NT2/D1 (cell line): Measurements from ENCODE around the gene UQCRC2.
"Not testable (repeated sequence)": the region's sequence is repeated elsewhere in the genome, so short reads cannot be mapped to it uniquely, and the experiment has no call there.

Experiments
- DNase-seq: peaks from one replicate; pipeline ENCODE4 v3.0.0-alpha.2; 2011; ENCODE audit warnings: low read depth, low spot score
- H3K27me3 ChIP-seq: 2 replicates; pipeline ENCODE4 v1.6.0; 2011; ENCODE audit warnings: mild to moderate bottlenecking; ENCODE audit not compliant: insufficient read length, insufficient read depth
- H3K36me3 ChIP-seq: 2 replicates; pipeline ENCODE4 v1.6.1; 2011; ENCODE audit warnings: mild to moderate bottlenecking, low read length, mixed read lengths; ENCODE audit not compliant: insufficient read depth, insufficient read length
- H3K4me1 ChIP-seq: 2 replicates; pipeline ENCODE4 v1.5.1; 2011; ENCODE audit not compliant: insufficient read depth, insufficient read length
- H3K4me3 ChIP-seq: 2 replicates; pipeline ENCODE4 v1.5.1; 2011; ENCODE audit warnings: low read depth; ENCODE audit not compliant: insufficient read length
- H3K9ac ChIP-seq: 2 replicates; pipeline ENCODE4 v1.6.0; 2011; ENCODE audit warnings: low read depth; ENCODE audit not compliant: insufficient read length
- H3K9me3 ChIP-seq: 2 replicates; pipeline ENCODE4 v1.5.1; 2011; ENCODE audit warnings: mild to moderate bottlenecking, low read length; ENCODE audit not compliant: insufficient read depth
- SUZ12 ChIP-seq: IDR thresholded peaks from 2 replicates; pipeline ENCODE4 v1.6.1; 2011; ENCODE audit not compliant: insufficient read length, insufficient read depth; ENCODE audit errors: extremely low read depth
- YY1 ChIP-seq: IDR thresholded peaks from 2 replicates; pipeline ENCODE4 v1.6.1; 2011; ENCODE audit not compliant: insufficient read length, insufficient read depth
- ZNF274 ChIP-seq: IDR thresholded peaks from 2 replicates; pipeline ENCODE4 v1.6.1; 2011; ENCODE audit warnings: mild to moderate bottlenecking, low read depth, low read length

Gene UQCRC2

DNA sequence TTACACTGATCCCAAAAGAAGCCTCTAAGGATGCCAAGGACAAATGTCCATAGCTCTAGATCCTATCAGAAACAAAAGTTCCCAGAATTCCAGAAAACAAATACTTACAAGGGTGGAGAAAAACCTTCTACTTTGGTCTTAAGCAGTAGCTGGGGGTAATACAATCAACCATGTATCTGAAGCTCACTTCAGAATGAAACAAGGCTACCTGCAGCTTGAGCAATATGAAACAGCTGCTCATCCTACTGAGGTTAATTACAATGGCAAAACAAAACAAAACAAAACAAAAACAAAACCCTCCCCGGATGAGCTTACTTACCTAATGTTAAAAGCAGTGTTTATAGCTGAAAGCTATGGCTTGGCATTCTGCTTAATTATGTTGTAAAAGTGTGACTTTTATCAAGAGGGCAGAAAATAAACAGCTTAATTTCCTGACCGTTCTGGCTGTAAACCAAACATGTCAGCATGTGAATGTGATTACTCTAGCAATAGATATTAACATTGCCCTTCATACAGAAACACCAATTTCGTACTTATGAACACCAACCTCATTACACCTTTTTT lies 37.3 kb downstream of the UQCRC2 start:
- no peak overlapping the region for H3K9ac ChIP-seq
- TF ChIP-seq YY1 = no peak
- TF ChIP-seq ZNF274 = no peak
- no peak for TF ChIP-seq SUZ12
- peaks cover 2% of the 10 kb centered on the region for H3K4me1 ChIP-seq
- H3K36me3 ChIP-seq = peaks cover 10% of the 10 kb centered on the region
- no peaks in the 10 kb centered on the region for H3K27me3 ChIP-seq
- DNase-seq = no peak
- H3K4me3 ChIP-seq = no peak overlapping the region
- no peaks in the 10 kb centered on the region for H3K9me3 ChIP-seq

- Histone ChIP-seq H3K9me3 (no peaks in the 10 kb centered on the region), H3K4me1 (peaks cover under 1% of the 10 kb centered on the region), H3K9ac (no peak overlapping the region), H3K4me3 (no peak overlapping the region), H3K36me3 (peaks cover 3% of the 10 kb centered on the region), H3K27me3 (no peaks in the 10 kb centered on the region)
- TF ChIP-seq ZNF274 = no peak
- TF ChIP-seq YY1 = no peak
- no peak for TF ChIP-seq SUZ12
- no peak for DNase-seq
Observed at GRCh38 chr16:21991621-21992020, 38.5 kb downstream of the UQCRC2 start.

DNA sequence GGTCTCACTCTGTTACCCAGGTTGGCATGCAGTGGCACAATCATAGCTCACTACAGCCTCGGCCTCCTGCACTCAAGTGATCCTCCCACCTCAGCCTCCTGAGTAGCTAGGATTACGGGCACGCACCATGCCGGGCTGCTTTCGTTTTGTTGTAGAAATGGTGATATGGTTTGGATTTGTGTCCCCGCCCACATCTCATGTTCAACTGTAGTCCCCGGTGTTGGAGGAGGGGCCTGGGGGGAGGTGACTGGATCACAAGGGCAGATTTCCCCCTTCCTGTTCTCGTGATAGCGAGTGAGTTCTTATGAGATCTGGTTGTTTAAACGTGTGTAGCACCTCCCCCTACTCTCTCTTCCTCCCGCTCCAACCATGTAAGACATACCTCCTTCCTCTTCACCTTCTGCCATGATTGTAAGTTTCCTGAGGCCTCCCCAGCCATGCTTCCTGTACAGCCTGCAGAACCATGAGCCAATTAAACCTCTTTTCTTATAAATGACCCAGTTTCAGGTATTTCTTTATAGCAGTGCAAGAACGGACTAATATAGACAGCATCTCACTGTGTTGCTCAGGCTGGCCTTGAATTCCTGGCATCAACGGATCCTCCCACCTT lies 41.8 kb downstream of the UQCRC2 start:
- H3K36me3 ChIP-seq = no peaks in the 10 kb centered on the region
- H3K4me3 ChIP-seq = no peak overlapping the region
- no peak overlapping the region for H3K9ac ChIP-seq
- no peak for DNase-seq
- no peaks in the 10 kb centered on the region for H3K4me1 ChIP-seq
- H3K9me3 ChIP-seq = no peaks in the 10 kb centered on the region
- H3K27me3 ChIP-seq = no peaks in the 10 kb centered on the region
- TF ChIP-seq YY1 (no peak), ZNF274 (no peak)

GRCh38 chr16:21996923-21997696 lies 43.9 kb downstream of the UQCRC2 start:
- H3K9me3 ChIP-seq = no peaks in the 10 kb centered on the region

GRCh38 chr16:21997697-21998480 lies 44.7 kb downstream of the UQCRC2 start:
- Histone ChIP-seq H3K9ac (no peak overlapping the region), H3K27me3 (no peaks in the 10 kb centered on the region), H3K4me1 (no peaks in the 10 kb centered on the region), H3K4me3 (no peak overlapping the region), H3K9me3 (no peaks in the 10 kb centered on the region), H3K36me3 (no peaks in the 10 kb centered on the region)
- DNase-seq = no peak
- TF ChIP-seq ZNF274 = no peak
- TF ChIP-seq SUZ12 = no peak
- no peak for TF ChIP-seq YY1

More at GRCh38 chr16:21996923-21997696, 43.9 kb downstream of the UQCRC2 start:
- DNase-seq = no peak
- H3K9ac ChIP-seq = no peak overlapping the region
- no peak overlapping the region for H3K4me3 ChIP-seq
- no peaks in the 10 kb centered on the region for H3K36me3 ChIP-seq
- no peaks in the 10 kb centered on the region for H3K4me1 ChIP-seq
- H3K27me3 ChIP-seq = no peaks in the 10 kb centered on the region
- TF ChIP-seq ZNF274 (no peak), SUZ12 (no peak), YY1 (no peak)

GRCh38 chr16:22001591-22001990 lies 48.4 kb downstream of the UQCRC2 start:
- Histone ChIP-seq H3K4me3 (no peak overlapping the region), H3K4me1 (peaks cover 2% of the 10 kb centered on the region), H3K9ac (no peak overlapping the region), H3K27me3 (peaks cover 8% of the 10 kb centered on the region), H3K36me3 (no peaks in the 10 kb centered on the region), H3K9me3 (no peaks in the 10 kb centered on the region)
- no peak for DNase-seq
- no peak for TF ChIP-seq YY1
- TF ChIP-seq SUZ12 = no peak
- no peak for TF ChIP-seq ZNF274

- H3K4me1 ChIP-seq, H3K4me3 ChIP-seq, H3K36me3 ChIP-seq, DNase-seq, H3K9me3 ChIP-seq, H3K9ac ChIP-seq: not testable (repeated sequence)
- H3K27me3 ChIP-seq = peaks cover 13% of the 10 kb centered on the region
Observed at GRCh38 chr16:22002047-22002446, 48.9 kb downstream of the UQCRC2 start.
